Liver (tissue), 9 donors: ENCODE results near the gene ZNF346. TPM values are rescaled to one million over a fixed set of nuclear protein-coding genes. Genes with fewer than 3 reads are reported as not detected.

Source experiments
- DNase-seq: peaks from one replicate; pipeline ENCODE4 v3.0.0-alpha.2; 2017; ENCODE audit warnings: low spot score
- H3K27ac ChIP-seq, 2 donors: one replicate each; pipeline ENCODE4 v1.7.0; 2013; ENCODE audit warnings: inconsistent platforms in 2 of 2, low read length in 2 of 2, control low read depth in 1 of 2, low read depth in 1 of 2, mild to moderate bottlenecking in 1 of 2
- H3K27me3 ChIP-seq, 4 donors: one replicate each; pipeline versions ENCODE4 v1.6.1 to v1.7.0; 2013; ENCODE audit warnings: low read length in 3 of 4, inconsistent platforms in 1 of 4, mild to moderate bottlenecking in 1 of 4, moderate library complexity in 1 of 4; ENCODE audit not compliant: control insufficient read depth in 4 of 4, insufficient read depth in 4 of 4
- H3K36me3 ChIP-seq, 4 donors: one replicate each; pipeline versions ENCODE4 v1.6.1 to v1.7.0; 2013; ENCODE audit warnings: low read length in 3 of 4, mild to moderate bottlenecking in 3 of 4, low read depth in 1 of 4, moderate library complexity in 1 of 4; ENCODE audit not compliant: control insufficient read depth in 4 of 4, insufficient read depth in 3 of 4
- H3K4me1 ChIP-seq, 4 donors: one replicate each; pipeline versions ENCODE4 v1.6.1 to v1.7.0; 2013; ENCODE audit warnings: low read length in 3 of 4, mild to moderate bottlenecking in 3 of 4, moderate library complexity in 1 of 4; ENCODE audit not compliant: control insufficient read depth in 4 of 4, insufficient read depth in 4 of 4
- H3K4me3 ChIP-seq, 3 donors: one replicate each; pipeline versions ENCODE4 v1.6.1 to v1.7.0; 2013; ENCODE audit warnings: low read length in 3 of 3, control low read depth in 1 of 3, low read depth in 1 of 3, mild to moderate bottlenecking in 1 of 3
- H3K9ac ChIP-seq, 2 donors: one replicate each; pipeline ENCODE4 v1.7.0; 2013; ENCODE audit warnings: low read length in 2 of 2, mild to moderate bottlenecking in 2 of 2, moderate library complexity in 2 of 2, control low read depth in 1 of 2, low read depth in 1 of 2
- H3K9me3 ChIP-seq, 4 donors: one replicate each; pipeline versions ENCODE4 v1.6.1 to v1.7.0; 2013; ENCODE audit warnings: low read length in 3 of 4; ENCODE audit not compliant: control insufficient read depth in 4 of 4
- EGR1 ChIP-seq, 2 donors: IDR thresholded peaks; 2 replicates each; pipeline ENCODE4 v1.6.1; 2016 to 2018; ENCODE audit warnings: antibody characterized with exemption in 2 of 2, low read depth in 2 of 2
- FOXA1 ChIP-seq: IDR thresholded peaks from 2 replicates; pipeline ENCODE4 v1.6.1; 2016; ENCODE audit warnings: antibody characterized with exemption
- FOXA2 ChIP-seq: IDR thresholded peaks from 2 replicates; pipeline ENCODE4 v1.6.1; 2016; ENCODE audit warnings: antibody characterized with exemption
- GABPA ChIP-seq, 2 donors: IDR thresholded peaks in 1 of 2; conservative IDR thresholded peaks in 1 of 2; 2 replicates each; pipeline ENCODE4 v1.6.1; 2016; ENCODE audit warnings: antibody characterized with exemption in 2 of 2, mild to moderate bottlenecking in 1 of 2, moderate library complexity in 1 of 2
- HNF4A ChIP-seq, 2 donors: conservative IDR thresholded peaks; 2 replicates each; pipeline ENCODE4 v1.6.1; 2016; ENCODE audit warnings: antibody characterized with exemption in 2 of 2, mild to moderate bottlenecking in 2 of 2
- HNF4G ChIP-seq: IDR thresholded peaks from 2 replicates; pipeline ENCODE4 v1.6.1; 2016; ENCODE audit warnings: antibody characterized with exemption
- JUND ChIP-seq, 2 donors: IDR thresholded peaks; 2 replicates each; pipeline ENCODE4 v1.6.1; 2016; ENCODE audit warnings: antibody characterized with exemption in 2 of 2
- NR2F2 ChIP-seq: IDR thresholded peaks from 2 replicates; pipeline ENCODE4 v1.6.1; 2016; ENCODE audit warnings: antibody characterized with exemption
- RAD21 ChIP-seq, 2 donors: IDR thresholded peaks; 2 replicates each; pipeline ENCODE4 v1.6.1; 2016; ENCODE audit warnings: antibody characterized with exemption in 2 of 2, mild to moderate bottlenecking in 2 of 2
- RXRA ChIP-seq, 2 donors: IDR thresholded peaks; 2 replicates each; pipeline ENCODE4 v1.6.1; 2017 to 2018; ENCODE audit warnings: antibody characterized with exemption in 2 of 2, mild to moderate bottlenecking in 1 of 2
- SP1 ChIP-seq: IDR thresholded peaks from 2 replicates; pipeline ENCODE4 v1.6.1; 2018; ENCODE audit warnings: antibody characterized with exemption, mild to moderate bottlenecking
- TAF1 ChIP-seq: conservative IDR thresholded peaks from 2 replicates; pipeline ENCODE4 v1.6.1; 2016; ENCODE audit warnings: antibody characterized with exemption, mild to moderate bottlenecking
- YY1 ChIP-seq: IDR thresholded peaks from 2 replicates; pipeline ENCODE4 v1.6.1; 2016; ENCODE audit warnings: antibody characterized with exemption, mild to moderate bottlenecking
- WGBS: extraction: QIAGEN DNeasy Blood & Tissue Kit; methylation state at CpG from one replicate; pipeline ENCODE4 v1.1.7; 2013; 5-methylcytosine and 5-hydroxymethylcytosine counted together
- polyA plus RNA-seq, 2 donors: library from polyadenylated mRNA; stranded (reverse) in 1 of 2; unstranded in 1 of 2; fragments of 200-250 nt in 1 of 2; fragments of >200 nt in 1 of 2; fragmentation: Nextera tagmentation in 1 of 2; extraction: Ambion mirVana in 1 of 2; gene quantifications; one replicate each; pipeline versions ENCODE4 v1.2.1 to v1.2.3, GENCODE V29; 2013 to 2015
- total RNA-seq, 2 donors: library from RNA; depleted of rRNA; stranded (reverse); fragments of >200 nt; gene quantifications; one replicate each; pipeline ENCODE4 v1.2.3, GENCODE V29; 2014
- TF ChIP-seq, protein P1 (sequence below): IDR thresholded peaks from 2 replicates; pipeline ENCODE4 v1.6.1; 2016; ENCODE audit warnings: antibody characterized with exemption
- TF ChIP-seq, protein P2 (sequence below): IDR thresholded peaks from 2 replicates; pipeline ENCODE4 v1.6.1; 2016; ENCODE audit warnings: antibody characterized with exemption
- TF ChIP-seq, protein P3 (sequence below): IDR thresholded peaks from 2 replicates; pipeline ENCODE4 v1.6.1; 2016; ENCODE audit warnings: antibody characterized with exemption, mild to moderate bottlenecking
- TF ChIP-seq, protein P4 (sequence below): fragments of 150-350 bp; IDR thresholded peaks from 2 replicates; pipeline ENCODE4 v1.5.1; 2017; ENCODE audit warnings: improper control_type of control experiment, low read depth, low read length; ENCODE audit not compliant: missing input control
- TF ChIP-seq, protein P5 (sequence below): IDR thresholded peaks from 2 replicates; pipeline ENCODE4 v1.6.1; 2016; ENCODE audit warnings: antibody characterized with exemption
- donor health status: healthy.
- donor health status: healthy.
- donor health status: healthy.
- donor health status: healthy.
- donor health status: healthy.

Gene ZNF346
- total and polyA plus RNA-seq, 4 donors = 3.7 to 11.0 (median 6.4) TPM

DNA sequence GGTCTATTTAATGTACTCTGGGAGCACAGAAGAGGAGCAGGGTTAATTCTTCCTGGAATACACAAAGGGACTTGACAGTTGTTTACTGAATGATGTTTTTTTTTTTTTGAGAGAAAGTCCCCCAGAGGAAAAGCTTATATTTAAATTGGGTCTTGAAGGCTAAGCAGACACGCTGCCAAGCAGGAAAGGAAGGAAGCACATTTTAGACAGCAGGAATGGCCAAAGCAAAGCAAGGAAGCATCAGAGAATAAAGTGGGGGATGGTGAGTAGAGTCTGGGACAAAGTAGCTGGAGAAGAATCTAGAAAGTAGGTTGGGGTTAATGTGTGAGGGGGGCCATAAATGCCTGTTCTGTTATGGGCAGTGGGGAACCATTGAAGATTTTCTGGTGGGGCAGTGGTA lies 21.5 kb downstream of the ZNF346 start:
- DNase-seq = no peak
- Histone ChIP-seq H3K4me3 (no peak overlapping the region), H3K9me3 (no peaks in the 10 kb centered on the region), H3K36me3 (peaks cover 6 to 28% (median 16%) of the 10 kb centered on the region in 4 donors), H3K27me3 (no peaks in the 10 kb centered on the region), H3K4me1 (no peaks in the 10 kb centered on the region), H3K9ac (no peak overlapping the region), H3K27ac (no peak overlapping the region)
- TF ChIP-seq FOXA1 (no peak), GABPA (IDR thresholded peaks at IDR 0.05 in 1 of 2, conservative IDR thresholded peaks at IDR 0.05 in 1 of 2) (no peak), NR2F2 (no peak), TAF1 (no peak), RAD21 (IDR thresholded peaks at IDR 0.05) (no peak), HNF4A (conservative IDR thresholded peaks at IDR 0.05) (no peak), JUND (IDR thresholded peaks at IDR 0.05) (no peak), RXRA (IDR thresholded peaks at IDR 0.05) (no peak), HNF4G (no peak)
- TF ChIP-seq, protein P1, sequence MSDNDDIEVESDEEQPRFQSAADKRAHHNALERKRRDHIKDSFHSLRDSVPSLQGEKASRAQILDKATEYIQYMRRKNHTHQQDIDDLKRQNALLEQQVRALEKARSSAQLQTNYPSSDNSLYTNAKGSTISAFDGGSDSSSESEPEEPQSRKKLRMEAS = no peak
- TF ChIP-seq, protein P2, sequence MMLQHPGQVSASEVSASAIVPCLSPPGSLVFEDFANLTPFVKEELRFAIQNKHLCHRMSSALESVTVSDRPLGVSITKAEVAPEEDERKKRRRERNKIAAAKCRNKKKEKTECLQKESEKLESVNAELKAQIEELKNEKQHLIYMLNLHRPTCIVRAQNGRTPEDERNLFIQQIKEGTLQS = no peak
- TF ChIP-seq, protein P3, sequence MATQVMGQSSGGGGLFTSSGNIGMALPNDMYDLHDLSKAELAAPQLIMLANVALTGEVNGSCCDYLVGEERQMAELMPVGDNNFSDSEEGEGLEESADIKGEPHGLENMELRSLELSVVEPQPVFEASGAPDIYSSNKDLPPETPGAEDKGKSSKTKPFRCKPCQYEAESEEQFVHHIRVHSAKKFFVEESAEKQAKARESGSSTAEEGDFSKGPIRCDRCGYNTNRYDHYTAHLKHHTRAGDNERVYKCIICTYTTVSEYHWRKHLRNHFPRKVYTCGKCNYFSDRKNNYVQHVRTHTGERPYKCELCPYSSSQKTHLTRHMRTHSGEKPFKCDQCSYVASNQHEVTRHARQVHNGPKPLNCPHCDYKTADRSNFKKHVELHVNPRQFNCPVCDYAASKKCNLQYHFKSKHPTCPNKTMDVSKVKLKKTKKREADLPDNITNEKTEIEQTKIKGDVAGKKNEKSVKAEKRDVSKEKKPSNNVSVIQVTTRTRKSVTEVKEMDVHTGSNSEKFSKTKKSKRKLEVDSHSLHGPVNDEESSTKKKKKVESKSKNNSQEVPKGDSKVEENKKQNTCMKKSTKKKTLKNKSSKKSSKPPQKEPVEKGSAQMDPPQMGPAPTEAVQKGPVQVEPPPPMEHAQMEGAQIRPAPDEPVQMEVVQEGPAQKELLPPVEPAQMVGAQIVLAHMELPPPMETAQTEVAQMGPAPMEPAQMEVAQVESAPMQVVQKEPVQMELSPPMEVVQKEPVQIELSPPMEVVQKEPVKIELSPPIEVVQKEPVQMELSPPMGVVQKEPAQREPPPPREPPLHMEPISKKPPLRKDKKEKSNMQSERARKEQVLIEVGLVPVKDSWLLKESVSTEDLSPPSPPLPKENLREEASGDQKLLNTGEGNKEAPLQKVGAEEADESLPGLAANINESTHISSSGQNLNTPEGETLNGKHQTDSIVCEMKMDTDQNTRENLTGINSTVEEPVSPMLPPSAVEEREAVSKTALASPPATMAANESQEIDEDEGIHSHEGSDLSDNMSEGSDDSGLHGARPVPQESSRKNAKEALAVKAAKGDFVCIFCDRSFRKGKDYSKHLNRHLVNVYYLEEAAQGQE = no peak
- TF ChIP-seq, protein P4, sequence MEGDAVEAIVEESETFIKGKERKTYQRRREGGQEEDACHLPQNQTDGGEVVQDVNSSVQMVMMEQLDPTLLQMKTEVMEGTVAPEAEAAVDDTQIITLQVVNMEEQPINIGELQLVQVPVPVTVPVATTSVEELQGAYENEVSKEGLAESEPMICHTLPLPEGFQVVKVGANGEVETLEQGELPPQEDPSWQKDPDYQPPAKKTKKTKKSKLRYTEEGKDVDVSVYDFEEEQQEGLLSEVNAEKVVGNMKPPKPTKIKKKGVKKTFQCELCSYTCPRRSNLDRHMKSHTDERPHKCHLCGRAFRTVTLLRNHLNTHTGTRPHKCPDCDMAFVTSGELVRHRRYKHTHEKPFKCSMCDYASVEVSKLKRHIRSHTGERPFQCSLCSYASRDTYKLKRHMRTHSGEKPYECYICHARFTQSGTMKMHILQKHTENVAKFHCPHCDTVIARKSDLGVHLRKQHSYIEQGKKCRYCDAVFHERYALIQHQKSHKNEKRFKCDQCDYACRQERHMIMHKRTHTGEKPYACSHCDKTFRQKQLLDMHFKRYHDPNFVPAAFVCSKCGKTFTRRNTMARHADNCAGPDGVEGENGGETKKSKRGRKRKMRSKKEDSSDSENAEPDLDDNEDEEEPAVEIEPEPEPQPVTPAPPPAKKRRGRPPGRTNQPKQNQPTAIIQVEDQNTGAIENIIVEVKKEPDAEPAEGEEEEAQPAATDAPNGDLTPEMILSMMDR = no peak
- TF ChIP-seq, protein P5, sequence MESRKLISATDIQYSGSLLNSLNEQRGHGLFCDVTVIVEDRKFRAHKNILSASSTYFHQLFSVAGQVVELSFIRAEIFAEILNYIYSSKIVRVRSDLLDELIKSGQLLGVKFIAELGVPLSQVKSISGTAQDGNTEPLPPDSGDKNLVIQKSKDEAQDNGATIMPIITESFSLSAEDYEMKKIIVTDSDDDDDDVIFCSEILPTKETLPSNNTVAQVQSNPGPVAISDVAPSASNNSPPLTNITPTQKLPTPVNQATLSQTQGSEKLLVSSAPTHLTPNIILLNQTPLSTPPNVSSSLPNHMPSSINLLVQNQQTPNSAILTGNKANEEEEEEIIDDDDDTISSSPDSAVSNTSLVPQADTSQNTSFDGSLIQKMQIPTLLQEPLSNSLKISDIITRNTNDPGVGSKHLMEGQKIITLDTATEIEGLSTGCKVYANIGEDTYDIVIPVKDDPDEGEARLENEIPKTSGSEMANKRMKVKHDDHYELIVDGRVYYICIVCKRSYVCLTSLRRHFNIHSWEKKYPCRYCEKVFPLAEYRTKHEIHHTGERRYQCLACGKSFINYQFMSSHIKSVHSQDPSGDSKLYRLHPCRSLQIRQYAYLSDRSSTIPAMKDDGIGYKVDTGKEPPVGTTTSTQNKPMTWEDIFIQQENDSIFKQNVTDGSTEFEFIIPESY = no peak
- WGBS = 80% methylated on average over 1 of the region's 1 CpG

DNA sequence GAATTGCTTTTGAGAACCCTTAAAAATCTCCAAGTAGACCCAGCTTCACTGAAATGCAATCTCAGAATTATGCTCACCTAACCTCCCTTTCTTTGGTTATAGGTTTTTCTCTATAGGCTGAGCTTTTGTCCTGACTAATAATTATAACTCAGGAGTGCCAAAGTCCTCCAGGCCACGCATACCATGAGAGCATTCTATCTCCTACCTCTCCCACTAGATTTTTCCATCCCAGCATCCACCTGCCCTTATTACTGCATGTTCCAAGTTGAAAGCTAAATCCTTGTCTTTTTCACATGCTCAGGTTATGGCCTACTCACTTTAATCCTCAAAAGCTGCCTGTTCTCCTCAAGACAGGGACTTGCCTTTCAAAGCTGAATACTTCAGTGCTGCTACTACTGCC lies 22.1 kb downstream of the ZNF346 start:
- H3K9ac ChIP-seq = no peak overlapping the region
- 93% methylated on average over 1 of the region's 1 CpG for WGBS
- no peak for DNase-seq
- no peak overlapping the region for H3K4me3 ChIP-seq
- H3K36me3 ChIP-seq = peaks cover 6 to 32% (median 18%) of the 10 kb centered on the region in 4 donors
- H3K27me3 ChIP-seq = no peaks in the 10 kb centered on the region
- no peak overlapping the region for H3K27ac ChIP-seq
- no peaks in the 10 kb centered on the region for H3K9me3 ChIP-seq
- H3K4me1 ChIP-seq = no peaks in the 10 kb centered on the region
- TF ChIP-seq, protein P1 = no peak
- TF ChIP-seq SP1 (no peak), TAF1 (no peak), JUND (IDR thresholded peaks at IDR 0.05) (no peak), RAD21 (IDR thresholded peaks at IDR 0.05) (no peak), HNF4G (no peak), FOXA2 (no peak), YY1 (no peak), EGR1 (IDR thresholded peaks at IDR 0.05; ENCODE audit: low read depth in 2 of 2) (no peak), NR2F2 (no peak)
- TF ChIP-seq, protein P2 = no peak
- TF ChIP-seq, protein P3 = no peak
